Gastrocnemius medialis (tissue), 4 donors: ENCODE results near the gene ARRDC3. TPM values are rescaled to one million over a fixed set of nuclear protein-coding genes. Genes with fewer than 3 reads are reported as not detected.
A peak's percentile ranks its signal among the peaks of the same experiment; 100 is the strongest.

Experiments used
- ATAC-seq, 2 donors: fragments of 150-250 bp; one replicate each; pipeline ENCODE4 v1.9.1; 2016
- DNase-seq, 2 donors: peaks; one replicate each; pipeline ENCODE4 v3.0.0-alpha.2; 2019
- H3K27ac ChIP-seq, 4 donors: fragments of 200-600 bp; sonication (generic); 1 replicate in 1 of 4; 2 replicates in 3 of 4; pipeline ENCODE4 v1.5.1; 2016 to 2018; ENCODE audit warnings: mild to moderate bottlenecking in 2 of 4, moderate library complexity in 1 of 4
- H3K27me3 ChIP-seq, 3 donors: fragments of 200-600 bp; sonication (generic) in 2 of 3; 1 replicate in 1 of 3; 2 replicates in 2 of 3; pipeline versions ENCODE4 v1.5.1 to v1.6.0; 2016 to 2019; ENCODE audit warnings: mild to moderate bottlenecking in 1 of 3, moderate library complexity in 1 of 3
- H3K36me3 ChIP-seq, 2 donors: fragments of 200-600 bp; sonication (generic) in 1 of 2; one replicate each; pipeline ENCODE4 v1.5.1; 2017 to 2018
- H3K4me1 ChIP-seq, 2 donors: fragments of 200-600 bp; sonication (generic) in 1 of 2; one replicate each; pipeline ENCODE4 v1.5.1; 2016 to 2017; ENCODE audit warnings: mild to moderate bottlenecking in 2 of 2
- H3K4me3 ChIP-seq, 4 donors: fragments of 200-600 bp; sonication (generic) in 3 of 4; 1 replicate in 1 of 4; 2 replicates in 3 of 4; pipeline ENCODE4 v1.5.1; 2016 to 2019; ENCODE audit warnings: mild to moderate bottlenecking in 2 of 4
- H3K9me3 ChIP-seq, 3 donors: fragments of 200-600 bp; sonication (generic) in 2 of 3; 1 replicate in 1 of 3; 2 replicates in 2 of 3; pipeline ENCODE4 v1.5.1; 2016 to 2019
- CTCF ChIP-seq, 5 experiments: fragments of 450-650 bp in 3 of 5; fragments of 200-600 bp in 2 of 5; sonication (generic) in 2 of 5; IDR thresholded peaks in 4 of 5; conservative IDR thresholded peaks in 1 of 5; 1 replicate in 4 of 5; 2 replicates in 1 of 5; pipeline ENCODE4 v1.5.1; 2016 to 2019; ENCODE audit warnings: antibody characterized with exemption in 5 of 5, mild to moderate bottlenecking in 3 of 5, moderate library complexity in 3 of 5
- POLR2A ChIP-seq, 2 donors: fragments of 450-650 bp; IDR thresholded peaks; one replicate each; pipeline ENCODE4 v1.6.1; 2017; ENCODE audit warnings: antibody characterized with exemption in 2 of 2, mild to moderate bottlenecking in 2 of 2, moderate library complexity in 2 of 2
- in situ Hi-C, 4 donors: fragments of 200-750 bp; cut with MboI; loops; one replicate each; pipeline versions ENCODE4 v1.15.0 to v1.8.0; 2017; ENCODE audit warnings: low sequenced_read_pairs in 4 of 4
- intact Hi-C: fragments of 100-400 bp; cut with DNase I; formaldehyde crosslinking; loops from one replicate; pipeline ENCODE4 v1.15.1; 2023; ENCODE audit warnings: low total_unique reads
- total RNA-seq, 4 donors: library from RNA; depleted of rRNA; stranded (reverse); fragments of >200 nt; gene quantifications; one replicate each; pipeline versions ENCODE4 v1.1.0 to v1.2.3, GENCODE V29; 2016

The ARRDC3 gene
- total RNA-seq, 4 donors from 2014 or later, result 64.1 to 116 (median 87.7) TPM

GRCh38 chr5:91381239-91381773 lies 1.8 kb downstream of the ARRDC3 start:
- intact Hi-C loops, result no loop called here

GRCh38 chr5:91380491-91381238 lies 2.5 kb downstream of the ARRDC3 start:
- in situ Hi-C loops, result loop anchor here (10.0 to 25.0 kb wide), 4 partner anchors 156 to 968 kb away; partner anchors contain the start of gene CETN3 (in 1 of the 4)
- peak; percentile 68 to 71 for ATAC-seq

More at GRCh38 chr5:91381239-91381773, 1.8 kb downstream of the ARRDC3 start:
- H3K27me3 ChIP-seq, result no peaks in the 10 kb centered on the region
- peak overlapping the region; percentile 67 to 96 (median 85) for H3K4me3 ChIP-seq
- H3K36me3 ChIP-seq, result peaks cover 0 to 22% of the 10 kb centered on the region in 2 donors
- ATAC-seq (no peak), DNase-seq (no peak)
- no peaks in the 10 kb centered on the region for H3K9me3 ChIP-seq
- H3K27ac ChIP-seq, result peak overlapping the region; percentile 90 to 100 (median 94)
- TF ChIP-seq POLR2A (IDR thresholded peaks at IDR 0.05) (no peak), CTCF (IDR thresholded peaks at IDR 0.05 in 4 of 5, conservative IDR thresholded peaks at IDR 0.05 in 1 of 5) (no peak)
- peaks cover 25 to 39% of the 10 kb centered on the region in 2 donors for H3K4me1 ChIP-seq
- in situ Hi-C loops, result loop anchor here (10.0 to 25.0 kb wide), 4 partner anchors 157 to 969 kb away; partner anchors contain the start of gene CETN3 (in 1 of the 4)

GRCh38 chr5:91379914-91380490 lies 3.1 kb downstream of the ARRDC3 start:
- Histone ChIP-seq H3K4me1 (peaks cover 25 to 39% of the 10 kb centered on the region in 2 donors), H3K27ac (peak overlapping the region; percentile 90 to 100 (median 94)), H3K4me3 (peak overlapping the region; percentile 67 to 96 (median 80)), H3K36me3 (peaks cover 0 to 35% of the 10 kb centered on the region in 2 donors), H3K9me3 (no peaks in the 10 kb centered on the region), H3K27me3 (no peaks in the 10 kb centered on the region)
- intact Hi-C loops, result loop anchor here (1.0 kb wide), 1 partner anchor 67 kb away; no protein-coding TSS in a partner anchor
- TF ChIP-seq CTCF (IDR thresholded peaks at IDR 0.05 in 4 of 5, conservative IDR thresholded peaks at IDR 0.05 in 1 of 5) (peak in 1 of 5 experiments; percentile 57), POLR2A (IDR thresholded peaks at IDR 0.05) (peak; percentile 60 to 78)
- DNase-seq (peak; percentile 84 to 88), ATAC-seq (peak; percentile 54 to 58)
- in situ Hi-C loops, result loop anchor here (10.0 to 25.0 kb wide), 5 partner anchors 65 to 968 kb away; partner anchors contain the start of gene CETN3 (in 1 of the 4)

More at GRCh38 chr5:91380491-91381238, 2.5 kb downstream of the ARRDC3 start:
- Histone ChIP-seq H3K27me3 (no peaks in the 10 kb centered on the region), H3K4me3 (peak overlapping the region; percentile 67 to 96 (median 85)), H3K27ac (peak overlapping the region; percentile 90 to 100 (median 94)), H3K36me3 (peaks cover 0 to 28% of the 10 kb centered on the region in 2 donors), H3K4me1 (peaks cover 25 to 39% of the 10 kb centered on the region in 2 donors), H3K9me3 (no peaks in the 10 kb centered on the region)
- DNase-seq, result peak; percentile 97 to 98
- no peak for TF ChIP-seq CTCF (IDR thresholded peaks at IDR 0.05 in 4 of 5, conservative IDR thresholded peaks at IDR 0.05 in 1 of 5)
- TF ChIP-seq POLR2A (IDR thresholded peaks at IDR 0.05), result peak; percentile 91 to 96
- intact Hi-C loops, result loop anchor here (1.0 kb wide), 1 partner anchor 67 kb away; no protein-coding TSS in a partner anchor

GRCh38 chr5:91379246-91379913 lies 3.7 kb downstream of the ARRDC3 start:
- peaks cover 0 to 41% of the 10 kb centered on the region in 2 donors for H3K36me3 ChIP-seq
- H3K4me1 ChIP-seq, result peaks cover 21 to 36% of the 10 kb centered on the region in 2 donors
- H3K4me3 ChIP-seq, result peak overlapping the region; percentile 67 to 96 (median 80)
- intact Hi-C loops, result no loop called here
- no peaks in the 10 kb centered on the region for H3K9me3 ChIP-seq
- in situ Hi-C loops, result loop anchor here in 1 of 4 donors (10.0 to 25.0 kb wide), 2 partner anchors 65 to 967 kb away; partner anchors contain the start of gene CETN3
- ATAC-seq (no peak), DNase-seq (no peak)
- TF ChIP-seq CTCF (IDR thresholded peaks at IDR 0.05 in 4 of 5, conservative IDR thresholded peaks at IDR 0.05 in 1 of 5), result no peak
- TF ChIP-seq POLR2A (IDR thresholded peaks at IDR 0.05), result no peak
- H3K27ac ChIP-seq, result peak overlapping the region; percentile 90 to 100 (median 94)
- H3K27me3 ChIP-seq, result no peaks in the 10 kb centered on the region
